SK-N-SH (cell line): Measurements from ENCODE around the gene ENPEP. TPM values are rescaled to one million over a fixed set of nuclear protein-coding genes. Genes with fewer than 3 reads are reported as not detected.

ENCODE experiments used
- CTCF ChIA-PET: fragments of 300-600, 350-600 bp; formaldehyde crosslinking; extraction: SDS; loops from one replicate; lab custom pipeline; 2021; lab: Yijun Ruan, JAX
- POLR2A ChIA-PET: fragments of 350-600 bp; sonication (Branson Sonifier 250); formaldehyde crosslinking; extraction: SDS; loops from one replicate; lab custom pipeline; 2020; ENCODE audit warnings: antibody characterized with exemption, inconsistent platforms; lab: Yijun Ruan, JAX
- DNase-seq: peaks from one replicate; pipeline ENCODE4 v3.0.0; 2012
- H2AFZ ChIP-seq: fragments of 200-600 bp; sonication (generic); 2 replicates; pipeline ENCODE4 v1.8.1; 2016; ENCODE audit warnings: antibody characterized with exemption, mild to moderate bottlenecking, low read depth
- H3F3A ChIP-seq: fragments of 200-600 bp; sonication (generic); replicated peaks from 2 replicates; pipeline ENCODE3; 2016; ENCODE audit warnings: antibody characterized with exemption, mild to moderate bottlenecking; ENCODE audit not compliant: insufficient read depth
- H3K27ac ChIP-seq, 2 experiments: fragments of 200-500 bp in 1 of 2; fragments of 200-600 bp in 1 of 2; sonication (Bioruptor generic) in 1 of 2; sonication (generic), shearing (Covaris generic) in 1 of 2; 2 replicates each; pipeline versions ENCODE4 v1.5.1 to v1.6.1; 2014 to 2016; ENCODE audit warnings: low read depth in 2 of 2, inconsistent platforms in 1 of 2, low read length in 1 of 2, mild to moderate bottlenecking in 1 of 2, mixed read lengths in 1 of 2
- H3K27me3 ChIP-seq: fragments of 200-600 bp; sonication (generic), shearing (Covaris generic); 2 replicates; pipeline ENCODE4 v1.6.1; 2016; ENCODE audit warnings: mixed run types; ENCODE audit not compliant: insufficient read depth
- H3K36me3 ChIP-seq, 2 experiments: fragments of 200-500 bp in 1 of 2; fragments of 200-600 bp in 1 of 2; sonication (Bioruptor generic) in 1 of 2; sonication (generic) in 1 of 2; replicated peaks in 1 of 2; 2 replicates each; pipeline versions ENCODE3 to v1.5.1; 2014 to 2016; ENCODE audit warnings: low read length in 1 of 2, mild to moderate bottlenecking in 1 of 2; ENCODE audit not compliant: insufficient read depth in 2 of 2, control insufficient read depth in 1 of 2
- H3K4me1 ChIP-seq, 2 experiments: fragments of 200-500 bp in 1 of 2; fragments of 200-600 bp in 1 of 2; sonication (Bioruptor generic) in 1 of 2; sonication (generic), shearing (Covaris generic) in 1 of 2; 2 replicates each; pipeline versions ENCODE4 v1.5.1 to v1.6.1; 2014 to 2016; ENCODE audit warnings: low read depth in 1 of 2, low read length in 1 of 2, mixed run types in 1 of 2; ENCODE audit not compliant: insufficient read depth in 2 of 2, control insufficient read depth in 1 of 2
- H3K4me2 ChIP-seq: fragments of 200-600 bp; sonication (generic), shearing (Covaris generic); 2 replicates; pipeline ENCODE4 v1.6.1; 2017; ENCODE audit warnings: mixed run types
- H3K4me3 ChIP-seq, 2 experiments: fragments of 200-500 bp in 1 of 2; fragments of 200-600 bp in 1 of 2; sonication (Bioruptor generic) in 1 of 2; sonication (generic), shearing (Covaris generic) in 1 of 2; 2 replicates each; pipeline versions ENCODE4 v1.5.1 to v1.8.1; 2014 to 2016; ENCODE audit warnings: low read depth in 2 of 2, inconsistent platforms in 1 of 2, low read length in 1 of 2, mild to moderate bottlenecking in 1 of 2, mixed read lengths in 1 of 2, moderate library complexity in 1 of 2
- H3K79me2 ChIP-seq: fragments of 200-600 bp; sonication (generic); 2 replicates; pipeline ENCODE4 v1.8.1; 2017; ENCODE audit warnings: mild to moderate bottlenecking; ENCODE audit not compliant: insufficient read depth
- H3K9ac ChIP-seq: fragments of 200-600 bp; sonication (generic); 2 replicates; pipeline ENCODE4 v1.6.1; 2017; ENCODE audit warnings: mixed run types
- H3K9me2 ChIP-seq: fragments of 200-600 bp; sonication (generic); 2 replicates; pipeline ENCODE4 v1.6.1; 2017; ENCODE audit warnings: mixed run types
- H3K9me3 ChIP-seq: fragments of 200-600 bp; sonication (generic); 2 replicates; pipeline ENCODE4 v1.6.1; 2017; ENCODE audit warnings: mixed run types, mild to moderate bottlenecking, moderate library complexity
- H4K20me1 ChIP-seq: fragments of 200-600 bp; sonication (generic); 2 replicates; pipeline ENCODE4 v1.6.1; 2017; ENCODE audit warnings: mild to moderate bottlenecking, mixed run types; ENCODE audit not compliant: insufficient read depth
- ELF1 ChIP-seq: IDR thresholded peaks from 2 replicates; pipeline ENCODE4 v1.4.0; 2012
- EZH2phosphoT487 ChIP-seq: fragments of 200-600 bp; sonication (generic); IDR thresholded peaks from 2 replicates; pipeline ENCODE4 v1.6.1; 2017; ENCODE audit warnings: low read depth, mixed run types, mild to moderate bottlenecking, antibody characterized with exemption, moderate library complexity, borderline replicate concordance
- FOSL2 ChIP-seq: IDR thresholded peaks from 2 replicates; pipeline ENCODE4 v1.4.0; 2012; ENCODE audit warnings: low read depth, mild to moderate bottlenecking, moderate library complexity, borderline replicate concordance
- FOXJ3 ChIP-seq: sonication (generic); formaldehyde crosslinking; IDR thresholded peaks from 2 replicates; pipeline ENCODE4 v1.5.1; 2020; ENCODE audit warnings: mild to moderate bottlenecking, missing genetic modification reagents
- GATA2 ChIP-seq: sonication (generic); formaldehyde crosslinking; IDR thresholded peaks from 2 replicates; pipeline ENCODE4 v1.5.0; 2020; ENCODE audit warnings: mild to moderate bottlenecking, missing genetic modification reagents
- JUND ChIP-seq: IDR thresholded peaks from 2 replicates; pipeline ENCODE4 v1.4.0; 2012
- NFIC ChIP-seq: IDR thresholded peaks from 2 replicates; pipeline ENCODE4 v1.4.0; 2012; ENCODE audit warnings: borderline replicate concordance
- NRF1 ChIP-seq: IDR thresholded peaks from 2 replicates; pipeline ENCODE4 v1.6.1; 2012; ENCODE audit warnings: low read depth, mild to moderate bottlenecking, low read length
- POLR2AphosphoS5 ChIP-seq: IDR thresholded peaks from 2 replicates; pipeline ENCODE4 v1.6.1; 2012; ENCODE audit warnings: low read depth, low read length
- RCOR1 ChIP-seq: fragments of 150-350 bp; IDR thresholded peaks from 2 replicates; pipeline ENCODE4 v1.6.1; 2017; ENCODE audit warnings: antibody characterized with exemption, low read length
- SMC3 ChIP-seq: IDR thresholded peaks from 2 replicates; pipeline ENCODE4 v1.6.1; 2012; ENCODE audit warnings: low read depth, low read length, improper control_type of control experiment
- TEAD4 ChIP-seq: IDR thresholded peaks from 2 replicates; pipeline ENCODE4 v1.4.0; 2012; ENCODE audit warnings: mild to moderate bottlenecking, borderline replicate concordance; ENCODE audit not compliant: insufficient read depth
- YY1 ChIP-seq: IDR thresholded peaks from 2 replicates; pipeline ENCODE4 v1.4.0; 2012; ENCODE audit warnings: low read depth, mild to moderate bottlenecking
- WGBS: methylation state at CpG from one replicate; pipeline ENCODE4 v1.1.6; 2017; ENCODE audit warnings: low lambda C conversion rate; 5-methylcytosine and 5-hydroxymethylcytosine counted together
- polyA plus RNA-seq, 3 experiments: library from polyadenylated mRNA; depleted of rRNA; stranded (reverse); fragments of >200 nt; gene quantifications; 2 replicates each; pipeline ENCODE4 v1.2.3, GENCODE V29; 2012
- TF ChIP-seq, protein P1 (sequence below): fragments of 200-600 bp; sonication (generic); IDR thresholded peaks from 2 replicates; pipeline ENCODE4 v1.6.1; 2017; ENCODE audit warnings: antibody characterized with exemption, mild to moderate bottlenecking, moderate library complexity
- TF ChIP-seq, protein P2 (sequence below): IDR thresholded peaks from 2 replicates; pipeline ENCODE4 v1.4.0; 2012; ENCODE audit warnings: low read depth, borderline replicate concordance
- TF ChIP-seq, protein P3 (sequence below): fragments of 150-350 bp; IDR thresholded peaks from 2 replicates; pipeline ENCODE4 v1.6.1; 2016; ENCODE audit warnings: mild to moderate bottlenecking, low read depth, low read length
- TF ChIP-seq, protein P4 (sequence below): IDR thresholded peaks from 2 replicates; pipeline ENCODE4 v1.4.0; 2012; ENCODE audit warnings: low read depth
- TF ChIP-seq, protein P5 (sequence below): IDR thresholded peaks from 2 replicates; pipeline ENCODE4; 2012

Gene ENPEP
- polyA plus RNA-seq, 1 of the 3 experiments (the other 2 are of a cell fraction) = 0.16 TPM

- no peaks in the 10 kb centered on the region for H3K36me3 ChIP-seq
- no peaks in the 10 kb centered on the region for H3K4me1 ChIP-seq
- peaks cover 14% of the 10 kb centered on the region; the same call in 1 of the 2 replicates for H3K27me3 ChIP-seq
- no peak overlapping the region for H2AFZ ChIP-seq
- H3K4me3 ChIP-seq = no peak overlapping the region
- no peak overlapping the region for H3K27ac ChIP-seq
- H3K9me2 ChIP-seq = no peaks in the 10 kb centered on the region
- no peak overlapping the region for H3K4me2 ChIP-seq
- TF ChIP-seq, protein P1, sequence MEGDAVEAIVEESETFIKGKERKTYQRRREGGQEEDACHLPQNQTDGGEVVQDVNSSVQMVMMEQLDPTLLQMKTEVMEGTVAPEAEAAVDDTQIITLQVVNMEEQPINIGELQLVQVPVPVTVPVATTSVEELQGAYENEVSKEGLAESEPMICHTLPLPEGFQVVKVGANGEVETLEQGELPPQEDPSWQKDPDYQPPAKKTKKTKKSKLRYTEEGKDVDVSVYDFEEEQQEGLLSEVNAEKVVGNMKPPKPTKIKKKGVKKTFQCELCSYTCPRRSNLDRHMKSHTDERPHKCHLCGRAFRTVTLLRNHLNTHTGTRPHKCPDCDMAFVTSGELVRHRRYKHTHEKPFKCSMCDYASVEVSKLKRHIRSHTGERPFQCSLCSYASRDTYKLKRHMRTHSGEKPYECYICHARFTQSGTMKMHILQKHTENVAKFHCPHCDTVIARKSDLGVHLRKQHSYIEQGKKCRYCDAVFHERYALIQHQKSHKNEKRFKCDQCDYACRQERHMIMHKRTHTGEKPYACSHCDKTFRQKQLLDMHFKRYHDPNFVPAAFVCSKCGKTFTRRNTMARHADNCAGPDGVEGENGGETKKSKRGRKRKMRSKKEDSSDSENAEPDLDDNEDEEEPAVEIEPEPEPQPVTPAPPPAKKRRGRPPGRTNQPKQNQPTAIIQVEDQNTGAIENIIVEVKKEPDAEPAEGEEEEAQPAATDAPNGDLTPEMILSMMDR = no peak
- TF ChIP-seq ELF1 (no peak), FOSL2 (no peak), TEAD4 (no peak), YY1 (no peak), RCOR1 (no peak), EZH2phosphoT487 (no peak), JUND (no peak), FOXJ3 (CRISPR knock-in tag) (no peak), GATA2 (CRISPR knock-in tag) (no peak), SMC3 (no peak), POLR2AphosphoS5 (no peak), NRF1 (no peak), NFIC (no peak)
- TF ChIP-seq, protein P2, sequence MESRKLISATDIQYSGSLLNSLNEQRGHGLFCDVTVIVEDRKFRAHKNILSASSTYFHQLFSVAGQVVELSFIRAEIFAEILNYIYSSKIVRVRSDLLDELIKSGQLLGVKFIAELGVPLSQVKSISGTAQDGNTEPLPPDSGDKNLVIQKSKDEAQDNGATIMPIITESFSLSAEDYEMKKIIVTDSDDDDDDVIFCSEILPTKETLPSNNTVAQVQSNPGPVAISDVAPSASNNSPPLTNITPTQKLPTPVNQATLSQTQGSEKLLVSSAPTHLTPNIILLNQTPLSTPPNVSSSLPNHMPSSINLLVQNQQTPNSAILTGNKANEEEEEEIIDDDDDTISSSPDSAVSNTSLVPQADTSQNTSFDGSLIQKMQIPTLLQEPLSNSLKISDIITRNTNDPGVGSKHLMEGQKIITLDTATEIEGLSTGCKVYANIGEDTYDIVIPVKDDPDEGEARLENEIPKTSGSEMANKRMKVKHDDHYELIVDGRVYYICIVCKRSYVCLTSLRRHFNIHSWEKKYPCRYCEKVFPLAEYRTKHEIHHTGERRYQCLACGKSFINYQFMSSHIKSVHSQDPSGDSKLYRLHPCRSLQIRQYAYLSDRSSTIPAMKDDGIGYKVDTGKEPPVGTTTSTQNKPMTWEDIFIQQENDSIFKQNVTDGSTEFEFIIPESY = no peak
- TF ChIP-seq, protein P3, sequence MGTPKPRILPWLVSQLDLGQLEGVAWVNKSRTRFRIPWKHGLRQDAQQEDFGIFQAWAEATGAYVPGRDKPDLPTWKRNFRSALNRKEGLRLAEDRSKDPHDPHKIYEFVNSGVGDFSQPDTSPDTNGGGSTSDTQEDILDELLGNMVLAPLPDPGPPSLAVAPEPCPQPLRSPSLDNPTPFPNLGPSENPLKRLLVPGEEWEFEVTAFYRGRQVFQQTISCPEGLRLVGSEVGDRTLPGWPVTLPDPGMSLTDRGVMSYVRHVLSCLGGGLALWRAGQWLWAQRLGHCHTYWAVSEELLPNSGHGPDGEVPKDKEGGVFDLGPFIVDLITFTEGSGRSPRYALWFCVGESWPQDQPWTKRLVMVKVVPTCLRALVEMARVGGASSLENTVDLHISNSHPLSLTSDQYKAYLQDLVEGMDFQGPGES = no peak
- TF ChIP-seq, protein P4, sequence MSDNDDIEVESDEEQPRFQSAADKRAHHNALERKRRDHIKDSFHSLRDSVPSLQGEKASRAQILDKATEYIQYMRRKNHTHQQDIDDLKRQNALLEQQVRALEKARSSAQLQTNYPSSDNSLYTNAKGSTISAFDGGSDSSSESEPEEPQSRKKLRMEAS = no peak
- TF ChIP-seq, protein P5, sequence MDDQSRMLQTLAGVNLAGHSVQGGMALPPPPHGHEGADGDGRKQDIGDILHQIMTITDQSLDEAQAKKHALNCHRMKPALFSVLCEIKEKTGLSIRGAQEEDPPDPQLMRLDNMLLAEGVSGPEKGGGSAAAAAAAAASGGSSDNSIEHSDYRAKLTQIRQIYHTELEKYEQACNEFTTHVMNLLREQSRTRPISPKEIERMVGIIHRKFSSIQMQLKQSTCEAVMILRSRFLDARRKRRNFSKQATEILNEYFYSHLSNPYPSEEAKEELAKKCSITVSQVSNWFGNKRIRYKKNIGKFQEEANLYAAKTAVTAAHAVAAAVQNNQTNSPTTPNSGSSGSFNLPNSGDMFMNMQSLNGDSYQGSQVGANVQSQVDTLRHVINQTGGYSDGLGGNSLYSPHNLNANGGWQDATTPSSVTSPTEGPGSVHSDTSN = no peak
- no peaks in the 10 kb centered on the region for H3K79me2 ChIP-seq
- no peak overlapping the region for H3K9ac ChIP-seq
- ChIA-PET CTCF (interaction anchor here (2.3 to 18.9 kb wide), 2 partner anchors 10 to 525 kb away, joined by 8 to 591 read pairs; no protein-coding TSS in a partner anchor), POLR2A (no interaction called here)
- no peaks in the 10 kb centered on the region for H3K9me3 ChIP-seq
- H4K20me1 ChIP-seq = no peaks in the 10 kb centered on the region
- DNase-seq = no peak
- no peaks in the 10 kb centered on the region for H3F3A ChIP-seq
- WGBS = 33% methylated on average over 3 of the region's 3 CpGs
Observed at GRCh38 chr4:110526589-110526988, 50.6 kb downstream of the ENPEP start.
